GM13977 (cell line): ENCODE measurements around the gene CRYGC.
"Not testable (repeated sequence)": the region's sequence is repeated elsewhere in the genome, so short reads cannot be mapped to it uniquely, and the experiment has no call there.

ENCODE experiments used
- DNase-seq: peaks from one replicate; pipeline ENCODE4 v3.0.0; 2012; ENCODE audit warnings: low spot score
- in situ Hi-C: fragments of 300-500 bp; cut with MboI; formaldehyde crosslinking; loops from one replicate; pipeline ENCODE4 v1.12.0; 2022; ENCODE audit warnings: low sequenced_read_pairs, low pct_unique_long_range_greater_than_20kb, mixed read lengths, inconsistent platforms; ENCODE audit not compliant: unreplicated experiment
- TF ChIP-seq, protein P1 (sequence below): IDR thresholded peaks from 2 replicates; pipeline ENCODE4 v1.5.1; 2012; ENCODE audit warnings: mild to moderate bottlenecking, control low read depth; ENCODE audit not compliant: insufficient read depth; ENCODE audit errors: extremely low read depth, missing control alignments

Gene CRYGC

DNA sequence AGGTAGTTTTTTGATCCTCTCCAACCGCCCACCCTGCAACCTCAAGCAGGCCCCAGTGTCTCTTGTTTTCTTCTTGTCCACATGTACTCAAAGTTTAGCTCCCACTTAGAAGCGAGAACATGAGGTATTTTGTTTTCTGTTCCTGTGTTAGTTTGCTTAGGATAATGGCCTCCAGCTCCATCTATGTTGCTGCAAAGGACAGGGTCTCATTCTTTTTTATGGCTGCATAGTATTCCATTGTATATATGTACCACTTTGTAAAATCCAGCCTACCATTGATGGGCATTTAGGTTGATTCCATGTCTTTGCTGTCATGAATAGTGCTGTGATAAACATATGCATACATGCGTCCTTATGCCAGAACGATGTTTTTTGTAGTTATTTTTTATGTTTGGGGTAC is 2.5 kb downstream of the CRYGC start:
- TF ChIP-seq, protein P1, sequence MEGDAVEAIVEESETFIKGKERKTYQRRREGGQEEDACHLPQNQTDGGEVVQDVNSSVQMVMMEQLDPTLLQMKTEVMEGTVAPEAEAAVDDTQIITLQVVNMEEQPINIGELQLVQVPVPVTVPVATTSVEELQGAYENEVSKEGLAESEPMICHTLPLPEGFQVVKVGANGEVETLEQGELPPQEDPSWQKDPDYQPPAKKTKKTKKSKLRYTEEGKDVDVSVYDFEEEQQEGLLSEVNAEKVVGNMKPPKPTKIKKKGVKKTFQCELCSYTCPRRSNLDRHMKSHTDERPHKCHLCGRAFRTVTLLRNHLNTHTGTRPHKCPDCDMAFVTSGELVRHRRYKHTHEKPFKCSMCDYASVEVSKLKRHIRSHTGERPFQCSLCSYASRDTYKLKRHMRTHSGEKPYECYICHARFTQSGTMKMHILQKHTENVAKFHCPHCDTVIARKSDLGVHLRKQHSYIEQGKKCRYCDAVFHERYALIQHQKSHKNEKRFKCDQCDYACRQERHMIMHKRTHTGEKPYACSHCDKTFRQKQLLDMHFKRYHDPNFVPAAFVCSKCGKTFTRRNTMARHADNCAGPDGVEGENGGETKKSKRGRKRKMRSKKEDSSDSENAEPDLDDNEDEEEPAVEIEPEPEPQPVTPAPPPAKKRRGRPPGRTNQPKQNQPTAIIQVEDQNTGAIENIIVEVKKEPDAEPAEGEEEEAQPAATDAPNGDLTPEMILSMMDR: no peak
- DNase-seq: no peak
- in situ Hi-C loops: no loop called here

DNA sequence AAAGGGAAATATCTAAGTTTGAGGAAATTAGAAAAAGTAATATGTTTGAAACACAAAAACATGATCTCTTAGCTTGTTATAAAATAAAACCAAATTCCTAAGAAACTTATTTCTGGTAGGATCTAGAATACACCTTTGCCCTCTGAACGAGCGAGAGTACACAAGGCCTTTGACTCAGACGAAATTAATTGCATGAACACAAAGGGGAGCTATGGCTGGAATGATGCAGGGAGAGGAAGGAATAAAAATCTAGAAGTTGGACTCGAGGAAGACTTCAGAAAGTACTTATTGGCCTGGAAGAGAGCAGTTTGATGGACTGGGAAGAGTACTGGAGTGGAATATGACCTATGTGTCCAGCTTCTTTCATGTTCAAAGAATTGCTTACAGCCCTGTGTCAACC is 4.4 kb downstream of the CRYGC start:
- in situ Hi-C loops: no loop called here
- no peak for DNase-seq
- TF ChIP-seq, protein P1: no peak

DNA sequence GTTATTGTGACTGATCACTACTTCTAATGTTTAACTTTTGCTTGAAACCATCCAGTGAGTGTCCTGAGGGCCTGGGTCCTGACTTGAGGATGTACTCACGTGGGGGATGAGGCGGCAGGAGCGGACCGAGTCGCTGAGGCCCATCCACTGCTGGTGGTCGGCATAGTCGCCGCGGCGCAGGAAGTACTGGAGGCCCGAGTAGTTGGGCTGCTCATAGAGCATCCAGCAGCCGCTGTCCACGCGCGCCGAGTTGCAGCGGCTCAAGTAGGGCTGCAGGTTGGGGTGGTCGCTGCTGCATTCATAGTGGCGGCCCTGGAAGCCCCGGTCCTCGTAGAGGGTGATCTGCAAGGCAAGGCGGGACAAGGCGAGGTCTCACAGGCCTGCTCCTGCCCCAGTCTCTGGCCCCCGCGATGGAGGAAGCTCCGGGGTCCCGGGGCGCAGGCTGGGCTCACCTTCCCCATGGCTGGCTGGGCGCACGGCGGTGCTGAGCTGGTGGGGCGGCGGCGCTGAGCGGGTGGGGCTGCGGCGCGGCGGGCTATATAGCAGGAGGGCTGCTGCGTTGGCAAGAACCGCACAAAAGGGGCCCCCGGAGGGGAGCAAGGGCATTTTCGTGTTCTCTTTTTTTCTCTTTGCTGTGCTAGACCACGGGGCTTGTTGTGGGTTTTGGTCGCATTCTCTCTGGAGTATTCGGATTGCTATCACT is 5.5 kb downstream of the CRYGC start, which contains the start of gene CRYGD:
TSS of gene CRYGD (minus strand) at position 512 of the 703 bp plus-strand sequence. CDS start at position 461, 51 bp downstream.
- in situ Hi-C loops, DNase-seq: not testable (repeated sequence)

GRCh38 chr2:208122248-208122647 is 7.4 kb downstream of the CRYGC start:
- TF ChIP-seq, protein P1: no peak
- DNase-seq: no peak
- in situ Hi-C loops: no loop called here

- TF ChIP-seq, protein P1: no peak
- no peak for DNase-seq
- in situ Hi-C loops: no loop called here
These were observed 10.7 kb downstream of the CRYGC start for GRCh38 chr2:208118918-208119317.

GRCh38 chr2:208117390-208117789 is 12.2 kb downstream of the CRYGC start:
- in situ Hi-C loops, DNase-seq: not testable (repeated sequence)

DNA sequence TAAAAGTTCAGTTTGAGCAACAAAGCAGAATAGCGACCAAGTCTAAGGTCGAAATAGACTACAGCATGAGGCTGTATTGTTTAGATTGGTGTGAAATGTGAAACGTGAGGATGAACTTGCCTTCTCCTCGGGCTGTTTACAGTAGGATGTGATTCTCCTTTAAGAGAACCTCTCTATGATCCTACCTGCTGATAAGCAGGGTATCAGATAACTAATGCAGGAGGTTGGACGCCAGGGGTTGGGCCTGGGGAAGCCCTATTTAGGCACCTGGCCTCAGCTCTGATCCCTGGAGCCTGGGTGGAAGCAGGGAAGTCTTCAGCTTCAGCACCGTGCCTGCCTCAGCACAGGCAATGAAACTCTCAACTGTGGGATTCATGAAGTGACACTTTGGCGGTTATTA is 16.7 kb downstream of the CRYGC start:
- TF ChIP-seq, protein P1: no peak
- no peak for DNase-seq
- in situ Hi-C loops: no loop called here

DNA sequence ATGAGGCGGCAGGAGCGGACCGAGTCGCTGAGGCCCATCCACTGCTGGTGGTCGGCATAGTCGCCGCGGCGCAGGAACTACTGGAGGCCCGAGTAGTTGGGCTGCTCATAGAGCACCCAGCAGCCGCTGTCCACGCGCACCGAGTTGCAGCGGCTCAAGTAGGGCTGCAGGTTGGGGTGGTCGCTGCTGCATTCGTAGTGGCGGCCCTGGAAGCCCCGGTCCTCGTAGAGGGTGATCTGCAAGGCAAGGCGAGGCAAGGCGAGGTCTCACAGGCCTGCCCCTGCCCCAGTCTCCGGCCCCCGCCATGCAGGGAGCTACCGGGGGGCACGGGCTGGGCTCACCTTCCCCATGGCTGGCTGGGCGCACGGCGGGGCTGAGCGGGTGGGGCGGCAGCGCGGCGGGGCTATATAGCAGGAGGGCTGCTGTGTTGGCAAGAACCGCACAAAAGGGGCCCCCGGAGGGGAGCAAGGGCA is 17.3 kb downstream of the CRYGC start:
- in situ Hi-C loops, DNase-seq: not testable (repeated sequence)
